CMK (cell line): ENCODE data around the gene MSL3B.

Experiments used
- DNase-seq: peaks from one replicate; pipeline ENCODE4 v3.0.0-alpha.2; 2010; ENCODE audit warnings: low read depth

MSL3B gene

DNA sequence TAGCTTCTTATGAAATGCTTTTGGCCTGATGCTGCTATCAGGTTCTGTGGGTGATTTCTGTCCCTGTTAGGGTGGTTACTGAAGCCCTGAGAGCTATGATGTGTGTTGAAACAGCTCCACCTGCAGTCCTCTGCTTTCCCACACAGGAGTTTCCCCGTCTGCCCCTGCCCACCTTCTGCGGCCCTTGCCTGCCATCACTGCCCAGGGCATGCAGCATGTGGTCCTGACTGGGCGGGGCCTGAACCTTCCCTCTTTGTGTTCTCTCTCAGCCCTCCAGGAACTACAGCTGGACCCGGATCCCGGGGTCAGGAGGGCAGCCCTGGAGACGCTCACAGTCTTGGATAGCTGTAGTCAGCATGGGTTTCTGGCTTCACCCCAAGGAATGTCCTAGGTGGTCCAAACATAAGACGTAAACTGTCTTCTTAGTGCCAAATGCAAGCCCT lies 35.3 kb downstream of the MSL3B start:
- DNase-seq: no peak

DNA sequence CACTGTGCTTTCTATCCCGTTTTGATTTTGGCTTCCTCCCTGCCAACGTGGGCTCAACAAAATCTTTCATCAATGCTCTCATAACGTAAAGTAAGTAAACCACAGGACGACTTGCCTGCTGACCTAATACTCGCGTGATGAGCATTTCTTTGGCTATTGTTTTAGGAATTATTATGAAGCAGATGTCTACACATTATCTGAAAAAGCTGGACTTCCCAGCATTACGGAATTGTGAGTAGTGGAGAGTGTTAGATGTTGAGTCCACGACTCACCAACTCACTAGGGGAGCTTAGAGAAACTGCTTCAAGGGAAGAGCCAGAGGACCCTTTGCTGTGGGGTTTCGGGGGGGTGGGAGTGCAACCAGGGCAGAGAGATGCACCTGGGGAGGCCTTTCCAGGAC lies 35.8 kb downstream of the MSL3B start:
- no peak for DNase-seq

DNA sequence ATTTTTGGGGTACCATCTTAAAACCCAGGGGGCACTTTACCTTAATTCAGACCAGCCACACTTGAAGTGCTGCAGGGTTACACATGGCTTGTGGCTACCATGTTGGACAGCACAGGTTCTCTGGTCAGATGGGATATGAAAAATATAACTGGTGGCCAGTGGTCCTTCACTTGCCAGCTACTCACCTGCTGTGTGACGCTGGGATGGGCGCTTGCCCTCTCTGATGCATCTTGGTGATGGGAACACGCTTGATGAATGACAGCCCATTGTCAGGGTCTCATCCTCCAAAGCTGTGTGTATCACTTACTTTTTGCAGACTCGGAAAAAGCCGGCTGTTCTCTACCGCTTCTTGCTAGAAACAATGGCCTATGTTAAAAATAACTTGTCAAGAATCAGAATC lies 36.3 kb downstream of the MSL3B start:
- no peak for DNase-seq

DNA sequence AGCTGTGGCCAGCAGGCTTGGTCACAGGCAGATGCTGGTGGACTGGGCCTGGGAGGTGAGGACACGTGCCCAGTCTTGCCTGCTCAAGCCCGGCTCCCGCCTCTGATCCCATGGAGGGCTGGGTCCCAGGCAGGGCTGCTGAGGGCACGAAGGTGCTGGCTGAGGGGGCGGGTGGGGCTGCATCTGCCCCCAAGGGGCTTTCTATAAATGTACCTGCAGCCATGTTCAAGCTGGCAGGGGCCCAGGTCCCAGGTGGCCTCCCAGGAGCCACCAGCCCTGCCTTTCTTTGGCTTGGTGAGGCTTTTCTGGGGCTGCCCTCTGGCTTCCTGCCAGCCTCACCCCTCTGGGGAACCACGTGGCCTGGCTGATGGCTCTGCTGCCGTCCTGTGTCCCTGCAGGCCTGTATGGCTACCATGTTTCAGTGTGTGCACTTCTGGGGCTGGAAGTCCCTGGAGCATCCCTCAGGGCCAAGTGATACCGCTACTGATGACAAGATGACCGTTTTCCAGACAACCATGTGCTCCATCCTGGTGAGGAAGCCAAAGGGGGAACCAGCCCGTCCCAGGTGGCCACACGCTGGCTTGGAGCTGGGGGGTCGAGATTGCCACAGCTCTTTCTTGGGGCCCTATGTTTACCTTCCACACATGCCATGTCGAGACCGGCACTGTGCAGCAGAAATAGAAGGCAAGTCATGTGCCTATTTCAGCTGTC lies 37.0 kb downstream of the MSL3B start:
- DNase-seq: no peak

DNA sequence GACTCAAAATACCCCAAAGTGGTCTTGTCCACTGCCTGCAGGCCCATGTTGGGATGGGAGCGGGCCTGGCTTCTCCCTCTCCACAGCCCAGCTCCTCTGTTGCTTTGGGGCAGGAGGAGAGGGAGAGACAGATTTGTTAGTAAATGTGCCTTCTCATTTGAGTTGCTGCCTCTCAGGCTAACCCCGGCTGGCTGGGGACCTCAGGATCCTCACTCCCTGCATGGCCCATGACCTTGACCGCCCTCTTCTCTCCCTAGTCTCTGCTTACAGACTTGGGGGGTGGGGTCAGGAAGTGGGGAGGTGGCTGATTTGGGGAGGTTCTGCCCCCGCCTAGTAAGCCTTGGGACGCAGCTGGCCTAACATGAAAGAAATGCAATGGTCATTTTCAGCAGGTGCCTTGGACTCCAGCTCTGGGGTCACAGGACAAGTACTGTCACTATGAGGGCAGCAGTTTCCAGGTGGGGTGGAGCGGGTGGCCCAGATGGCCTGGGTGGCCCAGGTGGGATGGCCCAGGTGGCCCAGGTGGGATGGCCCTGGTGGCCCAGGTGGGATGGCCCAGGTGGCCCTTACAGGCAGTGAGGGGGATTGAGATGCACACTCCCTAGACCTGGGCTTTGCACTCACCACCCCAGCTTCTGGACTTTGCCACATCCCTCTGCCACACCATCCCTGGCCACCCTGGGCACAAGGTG lies 37.9 kb downstream of the MSL3B start:
- DNase-seq: no peak

DNA sequence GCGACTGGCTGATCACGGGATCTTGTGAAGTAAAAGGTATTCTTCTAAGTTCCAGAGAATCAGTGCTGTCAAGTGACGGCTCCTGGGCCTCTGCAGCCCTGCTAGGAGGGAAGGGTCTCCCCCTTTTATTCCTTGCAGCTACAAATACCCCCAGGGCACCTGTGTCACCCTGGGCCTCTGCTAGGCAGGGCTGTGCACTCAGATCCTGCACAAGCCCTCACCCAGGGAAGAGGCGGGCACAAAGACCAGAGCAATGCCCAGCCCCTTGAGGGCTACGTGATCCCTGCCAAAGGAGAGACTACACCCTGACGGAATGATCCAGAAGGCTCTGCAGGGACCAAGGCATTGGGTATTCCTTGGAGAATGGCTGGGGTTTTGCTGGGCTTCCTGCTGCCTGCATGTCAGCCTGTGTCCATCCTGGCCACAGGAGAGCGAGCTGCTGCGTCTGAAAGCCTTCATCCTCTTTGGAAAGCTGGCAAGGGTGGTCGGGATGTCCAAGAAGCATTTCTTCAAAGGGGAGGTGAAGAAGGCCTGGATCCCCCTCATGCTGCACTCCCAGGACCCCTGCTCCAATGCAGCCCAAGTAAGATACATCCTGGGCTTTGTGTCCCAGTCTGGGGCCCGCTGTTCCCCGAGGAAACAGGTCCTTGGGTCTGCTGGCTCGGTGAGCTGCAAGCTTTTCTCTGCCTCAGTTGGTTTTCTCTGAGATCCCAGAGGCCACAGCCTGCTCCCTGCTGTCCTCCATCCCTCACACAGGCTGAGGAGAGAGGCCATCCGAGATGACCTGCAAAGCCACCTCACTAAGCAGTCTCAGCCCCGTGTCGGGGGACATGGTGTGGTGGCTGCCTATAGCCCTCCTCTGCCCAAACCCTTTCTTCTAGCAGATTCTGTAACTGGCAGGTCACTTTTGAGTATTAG lies 38.7 kb downstream of the MSL3B start:
- no peak for DNase-seq

DNA sequence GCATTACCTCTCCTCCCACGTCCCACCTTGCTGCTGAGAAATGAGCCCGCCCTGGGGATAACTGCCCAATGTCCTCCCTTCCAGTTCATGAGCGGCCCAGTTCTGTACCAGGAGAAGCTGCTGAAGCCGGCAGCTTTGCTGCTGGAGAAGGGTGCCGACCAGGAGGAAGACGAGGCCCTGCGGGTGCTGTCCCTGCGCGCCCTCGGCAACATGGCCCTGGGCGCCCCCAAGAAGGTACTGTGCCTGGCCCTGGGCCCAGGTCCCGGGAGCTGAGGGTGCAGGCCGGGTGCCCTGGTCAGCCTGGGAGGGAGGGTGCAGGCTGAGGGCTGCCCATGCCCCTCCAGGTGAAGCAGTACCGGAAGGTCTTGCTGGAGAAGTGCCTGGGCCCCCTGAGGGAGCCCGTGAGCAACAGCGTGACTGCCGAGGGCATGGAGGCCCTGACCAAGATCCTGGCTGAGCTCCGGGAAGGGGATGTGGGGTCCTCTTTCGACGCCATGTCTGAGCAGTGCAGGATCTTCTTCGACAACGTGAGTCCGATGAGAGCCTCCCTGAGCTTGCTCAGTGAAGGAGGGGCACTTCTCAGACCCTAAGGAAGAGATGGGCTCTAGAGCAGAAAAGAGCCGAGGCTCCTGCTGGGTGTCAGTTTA lies 39.5 kb downstream of the MSL3B start:
- DNase-seq: no peak

DNA sequence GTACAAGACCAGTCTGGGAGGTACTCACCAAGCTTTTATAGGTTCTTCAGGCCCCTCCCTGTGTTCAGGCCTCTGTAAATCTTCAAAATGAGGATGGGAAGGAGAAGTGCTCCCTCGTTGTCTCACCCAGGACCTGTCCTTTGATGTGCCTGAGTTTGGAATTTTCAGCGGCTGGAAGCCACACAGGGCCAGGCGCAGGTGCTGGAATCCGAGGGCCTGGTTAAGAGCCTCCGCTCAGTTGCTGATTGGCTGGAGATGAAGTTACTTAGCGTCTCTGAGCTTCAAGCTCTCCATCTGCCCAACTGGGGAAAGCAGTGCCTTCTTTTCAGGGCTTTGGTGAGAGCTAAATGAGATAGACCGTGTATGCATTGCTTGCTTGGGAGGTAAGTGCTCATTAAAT lies 43.8 kb downstream of the MSL3B start:
- no peak for DNase-seq

DNA sequence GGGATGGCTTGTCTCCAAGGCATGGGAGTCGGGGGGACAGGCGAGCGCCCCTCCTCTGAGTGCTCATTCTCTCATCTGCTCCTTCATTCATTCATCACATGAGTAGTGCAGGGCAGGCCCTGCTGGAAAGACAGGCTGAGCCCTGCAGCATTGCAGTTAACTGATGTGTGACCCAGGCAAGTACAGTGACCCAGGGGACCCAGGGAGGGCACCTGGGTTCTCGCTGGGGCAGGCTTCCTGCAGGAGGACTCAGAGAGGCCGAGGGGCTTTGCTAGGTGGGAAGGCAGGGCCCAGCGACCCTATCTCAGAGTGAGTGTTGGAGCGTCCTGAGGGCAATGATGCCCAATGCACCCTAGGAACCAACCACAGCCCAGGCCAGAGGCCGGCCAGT lies 44.5 kb downstream of the MSL3B start:
- DNase-seq: no peak

DNA sequence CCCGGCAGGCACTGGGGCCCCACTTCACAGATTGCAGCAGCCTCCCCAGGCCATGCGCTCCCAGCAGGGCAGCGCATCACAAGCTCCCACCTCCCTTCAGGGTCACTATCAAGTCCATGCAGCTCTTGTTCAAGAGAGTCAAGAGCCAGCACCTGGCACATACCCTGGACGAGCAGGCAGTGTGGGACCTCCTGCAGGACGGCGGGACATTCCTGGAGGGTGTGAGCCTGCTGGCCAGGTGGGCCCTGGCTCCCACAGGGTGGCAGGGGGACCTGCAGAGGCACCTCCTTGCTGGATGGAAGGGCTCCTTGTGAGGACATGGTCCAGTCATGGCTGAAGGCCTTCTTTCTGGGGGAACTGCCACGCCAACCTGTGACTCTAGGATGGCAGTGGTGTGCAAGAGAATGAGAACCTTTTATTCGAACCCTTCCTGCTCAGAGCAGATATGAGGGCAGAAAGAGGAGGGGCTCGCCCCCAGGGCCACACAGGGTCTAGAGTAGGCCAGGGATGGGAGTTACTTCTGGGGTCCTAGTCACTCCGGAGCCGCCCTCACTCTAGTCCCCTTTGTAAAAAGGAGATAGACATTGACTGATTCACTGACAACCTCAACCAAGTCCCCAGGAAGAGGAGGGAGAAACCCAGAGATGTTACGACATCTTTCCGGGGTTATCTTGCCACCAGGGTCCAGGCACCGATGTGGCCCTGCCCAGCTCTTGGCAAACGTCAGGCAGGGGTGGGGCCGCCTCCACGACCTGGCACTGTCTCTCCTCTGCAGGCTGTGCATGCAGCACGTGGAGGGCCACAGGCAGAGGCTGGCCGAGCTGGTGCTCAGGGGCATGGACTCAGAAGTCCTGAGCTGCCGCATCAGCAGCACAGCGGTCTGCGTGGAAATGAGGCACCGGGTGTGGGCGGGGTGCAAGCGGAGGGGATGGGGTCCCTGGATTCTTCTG lies 45.1 kb downstream of the MSL3B start:
- DNase-seq: no peak

DNA sequence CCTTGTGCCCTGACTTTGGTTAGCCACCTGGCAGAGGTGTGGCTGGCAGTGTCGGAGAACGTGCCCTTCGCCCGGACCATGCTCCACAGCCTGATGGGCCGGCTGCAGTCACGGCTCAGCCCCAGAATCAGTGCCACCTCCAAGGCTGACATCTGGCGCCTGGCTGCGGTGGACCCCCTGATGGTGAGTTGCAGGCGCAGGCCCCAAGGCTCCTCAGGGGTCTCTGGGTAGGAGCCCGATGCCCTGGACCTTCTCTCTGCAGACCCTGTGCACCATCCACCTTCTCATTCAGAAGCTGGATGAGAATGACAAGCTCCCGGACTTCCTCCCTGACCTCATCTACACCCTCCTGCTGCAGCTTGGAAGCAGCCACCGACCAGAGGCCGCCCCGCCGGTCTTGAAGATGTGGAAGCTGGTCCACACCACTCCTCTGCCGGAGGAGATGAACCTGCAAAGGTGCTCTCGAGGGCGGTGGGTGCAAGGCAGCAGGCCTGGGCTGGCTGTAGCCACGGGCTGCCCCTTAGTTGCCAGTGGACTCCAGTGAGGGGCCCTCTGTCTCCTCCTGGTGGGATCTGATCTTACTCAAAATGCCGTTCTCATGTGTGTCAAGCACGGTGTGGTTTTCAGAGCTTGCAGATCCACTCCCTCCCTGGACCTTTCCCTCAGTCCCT lies 46.0 kb downstream of the MSL3B start:
- DNase-seq: no peak

DNA sequence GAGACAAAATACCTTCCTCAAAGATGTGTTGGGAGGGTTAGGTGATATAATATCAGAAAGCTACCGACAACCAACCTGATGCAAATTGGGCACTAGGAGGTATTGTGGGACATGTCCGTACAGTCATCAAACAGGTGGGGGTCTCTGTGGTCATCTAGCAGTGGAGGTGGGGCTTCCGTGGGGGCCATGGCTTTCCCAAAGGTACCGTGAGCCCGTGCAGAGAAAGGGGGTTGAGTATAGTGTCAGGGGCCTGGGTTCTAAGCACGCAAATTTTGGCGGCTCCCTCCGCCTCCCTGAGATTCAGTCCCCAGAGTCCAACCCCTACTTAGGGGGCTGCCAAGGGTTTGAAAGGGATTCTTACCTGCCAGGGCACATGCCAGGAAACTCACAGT lies 46.5 kb downstream of the MSL3B start:
- DNase-seq: no peak

DNA sequence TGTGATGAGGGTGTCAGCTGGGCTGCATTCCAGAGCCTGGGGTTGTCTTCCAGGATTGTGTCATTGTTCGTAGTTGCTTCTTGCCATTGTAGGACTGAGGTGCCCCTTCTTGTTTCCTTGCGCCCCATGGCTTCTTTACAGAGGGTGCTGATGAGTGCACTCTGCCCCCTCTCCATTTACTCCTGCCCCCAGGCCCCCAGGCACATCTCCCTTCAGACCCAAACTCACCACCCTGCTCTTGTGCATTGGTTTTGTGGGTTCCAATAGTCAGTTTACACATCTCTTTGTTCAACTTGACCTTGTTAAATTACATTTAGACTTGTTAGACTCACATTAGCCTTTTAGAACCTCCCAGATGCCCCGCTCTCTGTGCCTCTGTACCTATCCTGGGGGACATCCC lies 47.0 kb downstream of the MSL3B start:
- no peak for DNase-seq

DNA sequence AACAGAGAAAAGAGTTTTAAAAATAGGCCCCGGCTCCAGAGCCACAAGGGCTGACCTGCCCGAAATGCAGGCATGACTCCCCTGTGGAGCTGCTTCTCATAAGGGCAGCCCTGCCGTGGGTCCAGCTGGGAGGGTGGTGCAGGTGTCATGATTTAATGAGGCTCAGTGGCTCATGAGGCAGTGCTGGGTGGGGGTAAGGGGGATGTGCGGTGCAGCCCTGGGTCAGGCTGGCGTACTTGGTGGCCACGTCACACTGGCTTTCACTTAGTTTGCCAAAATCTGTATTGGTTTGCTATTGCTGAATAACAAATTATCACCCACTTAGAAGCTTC lies 47.4 kb downstream of the MSL3B start:
- DNase-seq: no peak

DNA sequence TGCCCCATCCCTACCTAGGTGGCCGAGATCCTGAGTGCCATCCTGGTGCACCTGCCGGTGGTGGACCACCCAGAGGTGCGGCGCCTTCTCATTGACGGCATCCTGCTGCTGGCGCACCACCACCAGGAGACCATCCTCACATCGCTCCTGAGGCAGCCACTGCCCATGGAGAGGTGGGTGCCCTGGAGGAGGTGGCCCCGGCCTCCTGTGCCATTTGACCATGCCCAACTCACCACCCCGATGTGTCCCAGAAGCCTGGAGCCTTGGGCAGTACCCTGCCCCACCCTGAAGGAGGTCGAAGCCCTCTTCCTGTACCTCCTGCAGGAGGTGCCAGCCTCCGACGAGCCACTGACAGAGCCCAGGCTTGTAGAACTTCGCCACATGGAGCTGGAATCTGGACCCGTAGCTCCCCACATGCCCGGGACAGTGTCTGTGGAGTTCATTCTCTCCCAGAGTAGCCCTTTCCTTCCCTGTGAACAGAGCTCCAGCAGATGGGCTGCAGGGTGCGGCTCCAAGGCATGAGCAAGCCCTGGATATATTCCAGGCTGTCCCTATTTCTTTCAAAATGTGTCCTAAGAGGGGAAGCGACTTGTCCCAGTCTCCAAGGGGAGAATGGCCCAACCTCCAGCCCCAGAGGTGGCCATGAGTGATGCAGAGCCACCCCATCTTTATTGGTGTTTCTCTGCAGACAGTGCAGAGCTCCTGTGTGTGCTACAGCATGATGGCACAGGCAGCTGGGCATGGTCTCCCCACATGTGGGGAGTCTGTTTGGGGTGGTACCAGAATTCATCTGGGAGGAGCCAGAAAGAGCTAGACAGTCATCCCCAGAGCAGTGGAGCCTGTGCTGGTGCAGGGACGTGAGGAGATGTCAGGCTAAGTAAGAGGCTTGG lies 48.1 kb downstream of the MSL3B start:
- no peak for DNase-seq

DNA sequence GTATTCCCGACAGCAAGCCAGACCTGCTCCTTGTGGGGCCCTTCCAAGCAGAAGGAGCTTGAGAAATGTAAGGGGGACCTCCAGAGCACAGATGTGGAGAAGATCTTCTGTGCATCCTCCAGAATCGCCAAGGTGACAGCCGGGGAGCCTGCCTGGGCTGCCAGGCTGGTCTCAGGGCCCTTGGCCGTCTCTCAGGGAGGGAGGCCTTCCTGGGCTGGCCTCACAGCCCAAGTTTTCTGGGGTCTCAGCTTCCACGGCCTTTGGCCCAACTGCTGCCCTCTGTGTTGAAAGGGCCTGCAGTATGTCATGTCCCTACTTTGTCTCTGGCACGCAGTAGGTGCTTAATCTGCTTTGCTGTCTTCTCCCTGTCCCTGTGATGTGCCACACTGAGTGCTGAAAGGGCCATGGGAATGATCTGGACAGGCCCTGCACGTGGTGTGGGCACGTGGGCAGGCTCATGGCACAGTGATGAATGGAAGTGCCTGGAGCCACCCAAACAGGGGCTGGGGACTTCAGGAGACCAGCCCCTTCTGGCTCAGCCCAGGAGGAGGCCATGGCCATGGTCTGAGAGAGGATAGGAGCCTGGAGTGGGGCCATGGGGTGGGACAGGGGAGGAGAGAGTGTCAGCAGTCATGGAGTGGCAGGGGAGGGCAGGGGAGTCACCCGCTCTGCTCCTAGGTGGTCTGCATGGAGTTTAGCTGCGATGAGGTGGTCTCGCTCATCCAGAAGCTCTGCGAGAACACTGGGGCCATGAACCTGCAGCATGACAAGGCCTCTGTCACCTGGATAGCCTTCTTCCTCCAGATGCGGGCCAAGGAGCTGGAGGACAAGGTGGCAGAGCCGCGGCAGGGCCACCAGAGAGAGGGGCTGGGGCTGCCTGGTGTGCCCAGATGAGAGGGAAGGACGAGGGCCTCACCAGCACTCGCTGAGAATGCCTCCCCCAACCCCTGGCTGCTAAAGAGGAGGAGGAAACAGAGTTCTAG lies 49.3 kb downstream of the MSL3B start:
- no peak for DNase-seq

DNA sequence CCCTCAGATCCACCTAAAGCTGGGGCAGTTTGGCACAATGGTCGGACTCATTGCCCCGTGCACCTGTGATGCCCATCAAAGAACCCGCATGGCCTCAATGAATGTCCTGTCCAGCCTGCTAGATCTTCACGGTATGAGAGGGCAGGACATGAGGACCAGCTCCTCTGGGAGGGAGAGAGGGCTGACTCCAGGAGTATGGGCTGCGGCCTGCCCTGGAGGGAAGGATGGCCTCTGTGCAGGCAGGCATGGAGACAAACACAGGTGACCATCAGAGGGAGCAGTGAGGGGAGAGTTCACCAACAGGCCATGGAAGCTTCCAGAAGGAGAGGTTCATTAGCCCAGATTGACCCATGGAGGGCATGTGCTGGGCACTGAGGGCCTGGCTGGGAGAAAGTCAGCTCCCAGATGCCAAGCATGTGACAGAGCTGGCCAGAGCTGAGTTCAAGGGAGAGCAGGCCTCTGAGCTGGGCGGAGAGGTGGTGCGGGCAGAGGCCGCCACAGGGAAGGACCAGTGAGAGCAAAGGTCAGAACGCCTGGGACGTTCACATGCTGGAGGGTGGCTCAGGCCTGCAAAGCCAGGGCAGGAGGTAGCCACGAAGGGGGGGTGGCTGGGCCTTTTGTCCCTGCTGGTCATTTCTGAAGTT lies 50.1 kb downstream of the MSL3B start:
- no peak for DNase-seq

DNA sequence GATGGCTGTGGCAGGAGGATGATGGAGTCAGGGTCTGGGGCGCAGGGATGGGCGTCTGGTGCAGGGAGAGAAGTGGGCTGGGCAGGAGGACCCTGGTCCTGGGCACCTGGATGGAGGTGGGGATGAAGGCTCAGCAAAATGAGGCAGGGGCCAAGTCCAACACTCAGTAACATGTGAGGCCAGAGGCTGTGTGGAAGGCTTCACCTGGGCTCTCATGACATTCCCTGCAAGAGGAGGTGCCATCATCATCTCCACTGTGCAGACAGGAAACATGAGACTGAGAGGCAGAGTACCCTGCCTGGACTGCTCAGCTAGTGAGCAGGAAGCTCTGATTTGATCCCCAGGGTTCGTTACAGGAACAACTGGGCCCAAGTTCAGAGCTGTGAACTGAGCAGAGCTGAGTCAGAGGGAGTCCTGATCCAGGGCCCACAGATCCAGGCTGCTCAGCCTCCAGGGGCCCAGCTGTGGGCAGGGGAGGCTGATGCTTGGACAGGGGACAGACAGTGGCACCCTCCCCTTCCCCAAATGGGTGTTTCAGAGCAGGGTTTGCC lies 50.8 kb downstream of the MSL3B start:
- no peak for DNase-seq
